ENCODE measurements around the gene PRF1.

DNA sequence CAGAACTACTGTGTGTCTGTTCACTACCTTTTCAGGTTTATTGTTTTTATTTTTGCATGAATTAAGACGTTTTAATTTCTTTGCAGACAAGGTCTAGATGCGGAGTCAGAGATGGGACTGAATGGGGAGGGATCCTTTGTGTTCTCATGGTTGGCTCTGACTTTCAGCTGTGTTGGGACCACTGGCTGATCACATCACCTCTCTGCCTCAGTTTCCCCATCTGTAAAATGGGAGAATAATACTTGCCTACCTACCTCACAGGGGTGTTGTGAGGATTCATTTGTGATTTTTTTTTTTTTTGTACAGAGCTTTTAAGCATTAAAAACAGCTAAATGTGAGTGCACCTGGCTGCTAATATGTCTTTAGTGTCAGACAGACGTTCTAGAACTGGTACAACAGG is 34.4 kb downstream of the PRF1 start:
- TF ChIP-seq, protein P1, sequence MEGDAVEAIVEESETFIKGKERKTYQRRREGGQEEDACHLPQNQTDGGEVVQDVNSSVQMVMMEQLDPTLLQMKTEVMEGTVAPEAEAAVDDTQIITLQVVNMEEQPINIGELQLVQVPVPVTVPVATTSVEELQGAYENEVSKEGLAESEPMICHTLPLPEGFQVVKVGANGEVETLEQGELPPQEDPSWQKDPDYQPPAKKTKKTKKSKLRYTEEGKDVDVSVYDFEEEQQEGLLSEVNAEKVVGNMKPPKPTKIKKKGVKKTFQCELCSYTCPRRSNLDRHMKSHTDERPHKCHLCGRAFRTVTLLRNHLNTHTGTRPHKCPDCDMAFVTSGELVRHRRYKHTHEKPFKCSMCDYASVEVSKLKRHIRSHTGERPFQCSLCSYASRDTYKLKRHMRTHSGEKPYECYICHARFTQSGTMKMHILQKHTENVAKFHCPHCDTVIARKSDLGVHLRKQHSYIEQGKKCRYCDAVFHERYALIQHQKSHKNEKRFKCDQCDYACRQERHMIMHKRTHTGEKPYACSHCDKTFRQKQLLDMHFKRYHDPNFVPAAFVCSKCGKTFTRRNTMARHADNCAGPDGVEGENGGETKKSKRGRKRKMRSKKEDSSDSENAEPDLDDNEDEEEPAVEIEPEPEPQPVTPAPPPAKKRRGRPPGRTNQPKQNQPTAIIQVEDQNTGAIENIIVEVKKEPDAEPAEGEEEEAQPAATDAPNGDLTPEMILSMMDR (IDR thresholded peaks at IDR 0.05), result no peak
- no peak for TF ChIP-seq EZH2 (IDR thresholded peaks at IDR 0.05; ENCODE audit: borderline replicate concordance, insufficient read depth, low read depth, low read length, poor library complexity, severe bottlenecking)
